SH-SY5Y (cell line): ENCODE data around the gene NCAM1.

Experiments used
- GATA2 ChIP-seq: IDR thresholded peaks from 2 replicates; pipeline ENCODE4 v1.6.1; 2011; ENCODE audit warnings: mild to moderate bottlenecking, low read depth, low read length
- GATA3 ChIP-seq: IDR thresholded peaks from 2 replicates; pipeline ENCODE4 v1.6.1; 2011; ENCODE audit warnings: low read depth, mild to moderate bottlenecking, low read length, moderate library complexity

Gene NCAM1

DNA sequence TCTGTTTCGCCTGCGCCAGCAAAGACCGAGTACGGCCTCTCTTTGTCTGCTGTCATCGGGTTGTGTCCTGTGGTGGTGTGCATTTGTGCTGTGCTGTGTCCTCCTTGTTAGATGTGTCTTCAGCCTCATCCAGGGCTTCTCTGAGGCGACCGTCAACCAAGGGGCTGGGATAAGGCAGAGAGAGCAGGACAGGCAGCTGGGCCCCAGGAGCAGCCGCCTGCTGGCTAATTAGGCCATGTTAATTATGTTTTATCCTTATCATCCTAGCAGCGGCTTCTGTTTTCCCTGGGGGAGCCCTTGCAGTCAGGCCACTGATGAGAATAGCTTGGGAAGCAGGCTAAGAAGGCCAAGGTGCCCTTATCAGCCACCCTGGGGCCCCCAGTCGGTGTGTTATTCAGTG lies 312.5 kb downstream of the NCAM1 start:
- TF ChIP-seq GATA3 (no peak), GATA2 (peak; percentile 90)

DNA sequence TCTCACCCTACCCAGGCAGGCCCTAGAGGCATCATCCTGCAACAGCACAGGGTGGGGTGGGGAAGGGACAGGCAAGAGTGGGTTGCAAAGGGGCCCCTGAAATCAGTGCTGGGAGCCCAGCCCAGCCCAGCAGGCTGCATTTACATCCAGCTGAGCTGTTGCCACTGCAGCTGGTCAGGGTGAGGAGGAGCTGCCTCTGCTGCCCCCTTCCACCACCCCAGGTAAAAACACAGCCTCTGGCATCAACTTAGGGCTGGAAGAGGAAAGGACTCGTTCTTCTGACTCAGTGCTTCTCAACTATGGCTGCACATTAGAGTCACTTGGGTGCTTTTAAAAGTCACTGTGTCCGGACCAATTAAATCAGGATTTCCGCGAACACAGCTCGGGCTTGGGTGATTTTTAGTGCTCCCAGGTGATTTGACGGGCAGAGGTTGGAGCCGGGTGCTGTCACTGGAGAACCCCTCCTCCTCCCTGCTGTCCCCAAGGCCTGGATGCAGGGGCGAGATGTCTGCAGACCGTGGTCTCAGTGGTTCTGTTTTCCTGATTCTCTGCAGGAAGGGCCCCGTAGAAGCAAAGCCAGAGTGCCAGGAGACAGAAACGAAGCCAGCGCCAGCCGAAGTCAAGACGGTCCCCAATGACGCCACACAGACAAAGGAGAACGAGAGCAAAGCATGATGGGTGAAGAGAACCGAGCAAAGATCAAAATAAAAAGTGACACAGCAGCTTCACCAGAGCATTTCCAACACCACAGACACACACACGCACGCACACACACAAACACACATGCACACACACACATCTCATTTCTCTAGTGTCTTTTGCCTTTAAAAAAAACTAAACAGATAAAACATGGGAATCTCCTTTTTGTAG lies 313.7 kb downstream of the NCAM1 start:
- no peak for TF ChIP-seq GATA3
- TF ChIP-seq GATA2 = no peak

DNA sequence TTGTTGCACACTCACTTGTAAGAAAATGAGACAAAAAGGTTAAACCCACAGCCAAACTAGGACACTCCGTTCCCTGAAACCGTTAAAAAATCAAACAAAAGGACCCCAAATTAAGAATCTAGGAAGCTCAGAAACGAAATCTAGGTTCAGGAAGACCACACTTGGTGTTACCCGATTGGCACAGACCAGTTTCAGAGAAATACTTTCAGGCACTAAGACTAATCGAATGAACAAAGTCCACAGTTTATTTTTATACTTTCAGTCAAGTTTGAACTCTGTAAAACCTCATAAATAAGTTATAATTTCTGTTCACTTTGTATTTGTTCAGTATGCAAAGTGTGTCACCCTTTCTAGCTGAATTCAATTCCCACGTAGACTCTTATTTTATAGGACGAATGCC lies 314.4 kb downstream of the NCAM1 start:
- TF ChIP-seq GATA2 (no peak), GATA3 (no peak)

DNA sequence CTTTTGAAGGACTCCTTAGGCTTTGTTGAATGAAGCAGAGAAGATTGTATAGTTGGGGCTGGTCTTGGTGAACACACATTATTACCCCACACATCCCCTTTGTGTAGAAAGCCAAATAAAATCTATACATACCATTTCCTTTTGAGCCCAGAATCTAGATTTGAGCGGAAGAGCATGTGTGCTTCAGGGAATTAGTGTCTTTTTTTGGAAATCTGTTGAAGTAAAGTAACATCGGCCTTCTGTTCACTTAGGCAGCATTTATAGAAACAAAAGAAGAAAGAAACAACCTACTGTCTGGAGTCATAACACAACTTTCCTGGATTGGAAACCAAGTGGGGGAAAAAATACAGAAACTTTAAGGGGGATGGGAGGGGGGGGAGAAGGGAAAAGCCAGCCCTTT lies 315.2 kb downstream of the NCAM1 start:
- no peak for TF ChIP-seq GATA3
- TF ChIP-seq GATA2 = no peak

- TF ChIP-seq GATA3 (no peak), GATA2 (no peak)
These were observed 316.7 kb downstream of the NCAM1 start for GRCh38 chr11:113277907-113278306.

- TF ChIP-seq GATA3 (no peak), GATA2 (no peak)
These were observed 317.3 kb downstream of the NCAM1 start for GRCh38 chr11:113278481-113278880.

DNA sequence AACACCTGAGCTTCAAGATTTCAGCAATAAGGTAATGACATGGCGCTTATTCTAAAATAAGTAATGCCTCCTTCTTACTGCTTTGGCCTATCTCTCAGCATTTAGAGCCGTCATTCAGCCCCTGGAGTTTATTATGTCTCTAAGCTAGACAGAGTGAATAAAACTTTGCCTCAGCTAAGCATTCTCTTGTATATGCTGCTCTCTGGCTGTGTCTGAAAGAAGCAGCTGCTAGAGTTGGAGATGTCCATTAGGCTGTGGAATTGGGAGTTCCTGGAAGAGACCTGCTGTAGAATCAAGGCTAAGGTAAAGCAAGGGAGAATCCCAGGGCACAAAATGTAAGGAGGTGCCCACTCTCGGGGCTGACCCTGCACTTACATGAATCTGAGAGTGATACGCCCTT lies 317.7 kb downstream of the NCAM1 start:
- TF ChIP-seq GATA2 (no peak), GATA3 (no peak)

DNA sequence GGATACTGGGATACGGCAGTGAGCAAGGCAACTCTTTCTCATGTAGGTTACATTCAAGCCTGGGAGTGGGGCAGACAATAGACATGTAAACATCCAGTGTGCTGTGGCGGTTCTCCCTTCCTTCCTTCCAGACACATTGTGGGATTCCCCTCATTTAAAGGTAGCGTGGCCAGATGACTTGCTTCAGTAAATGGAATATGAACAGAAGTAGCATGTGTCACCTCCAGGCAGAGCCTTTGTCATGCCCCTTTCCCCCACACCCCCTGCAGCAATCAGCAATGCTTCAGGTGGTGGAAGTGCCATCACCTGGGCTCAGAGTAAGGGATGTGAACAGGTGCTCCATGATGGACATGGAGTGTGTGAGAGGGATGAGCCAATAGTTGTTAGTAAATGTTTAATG lies 318.4 kb downstream of the NCAM1 start:
- TF ChIP-seq GATA3 = no peak

- TF ChIP-seq GATA3 (no peak), GATA2 (no peak)
These were observed 320.0 kb downstream of the NCAM1 start for GRCh38 chr11:113281052-113281725.

GRCh38 chr11:113282898-113283437 lies 321.7 kb downstream of the NCAM1 start:
- TF ChIP-seq GATA2 (no peak), GATA3 (no peak)

DNA sequence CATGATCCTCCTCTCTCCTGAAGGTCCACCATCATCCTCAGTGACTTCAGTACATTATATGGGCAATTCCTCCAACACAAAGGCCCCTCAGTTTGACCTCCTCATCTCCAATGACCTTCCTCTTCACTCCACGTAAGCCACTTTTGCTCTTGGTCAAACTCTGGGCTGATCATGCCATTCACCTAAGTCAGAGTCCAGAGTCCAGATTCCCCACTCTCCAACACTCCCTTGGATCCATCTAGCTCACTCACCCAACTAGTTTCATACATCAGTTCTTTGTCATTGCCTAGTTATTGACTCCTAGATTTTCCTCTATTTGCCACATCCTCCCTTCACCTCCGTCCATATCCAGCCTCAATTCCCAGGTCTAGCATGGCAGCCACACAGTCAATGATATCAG lies 322.7 kb downstream of the NCAM1 start:
- TF ChIP-seq GATA3 = no peak
- no peak for TF ChIP-seq GATA2

DNA sequence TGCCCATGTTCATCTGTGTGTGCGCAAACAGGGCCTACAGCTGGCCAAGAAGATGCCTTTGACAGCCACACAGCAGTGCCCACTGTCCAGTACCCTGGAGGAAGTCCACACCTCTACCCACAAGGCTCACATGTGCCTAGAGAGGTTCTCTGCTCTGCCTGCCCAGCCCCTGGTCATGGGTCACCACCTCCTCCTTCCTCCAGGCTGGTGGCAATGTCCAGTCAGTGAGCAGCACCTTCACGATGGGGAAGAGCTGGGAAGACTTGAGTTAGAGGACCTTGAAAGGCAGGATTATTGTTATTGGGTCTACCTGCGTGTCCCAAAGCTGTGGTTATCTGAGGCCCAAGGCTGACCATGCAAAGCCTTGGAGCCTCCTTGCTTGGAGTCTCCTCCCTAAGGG lies 324.8 kb downstream of the NCAM1 start:
- TF ChIP-seq GATA3 (no peak), GATA2 (no peak)

GRCh38 chr11:113286509-113287497 lies 325.6 kb downstream of the NCAM1 start:
- TF ChIP-seq GATA2 = no peak
- TF ChIP-seq GATA3 = no peak

- TF ChIP-seq GATA3 = no peak
- no peak for TF ChIP-seq GATA2
These were observed 326.6 kb downstream of the NCAM1 start for GRCh38 chr11:113287801-113288200.
